H1 (cell line): Measurements from ENCODE around the gene EIF1AY. TPM values are rescaled to one million over a fixed set of nuclear protein-coding genes. Genes with fewer than 3 reads are reported as not detected.

Source experiments
- CTCF ChIA-PET: fragments of 300-600 bp; sonication (Branson Sonifier 250); formaldehyde crosslinking; loops from one replicate; lab custom pipeline; 2021; ENCODE audit not compliant: partially characterized antibody; lab: Charles Lee
- POLR2A ChIA-PET: fragments of 300-600 bp; sonication (Branson Sonifier 250); formaldehyde crosslinking; loops from one replicate; lab custom pipeline; 2021; ENCODE audit warnings: inconsistent platforms; ENCODE audit not compliant: partially characterized antibody; lab: Charles Lee
- DNase-seq, 2 experiments: peaks; one replicate each; pipeline versions ENCODE4 v3.0.0 to v3.0.0-alpha.2; 2010 to 2022; ENCODE audit warnings: low spot score in 2 of 2, low read depth in 1 of 2, mixed read lengths in 1 of 2
- FAIRE-seq: peaks from 2 replicates; lab custom pipeline; 2011; peaks lifted over from hg19 to GRCh38; lab: Jason Lieb, UNC
- H2AFZ ChIP-seq: 2 replicates; pipeline ENCODE4 v1.8.1; 2012; ENCODE audit warnings: low read length, inconsistent platforms
- H2AK5ac ChIP-seq: 2 replicates; pipeline ENCODE4 v1.6.1; 2013; ENCODE audit warnings: low read depth, low read length
- H2BK120ac ChIP-seq: replicated peaks from 2 replicates; pipeline ENCODE3; 2013; ENCODE audit warnings: low read depth, low read length, inconsistent platforms
- H2BK12ac ChIP-seq: 2 replicates; pipeline ENCODE4 v1.6.1; 2013; ENCODE audit warnings: low read depth, low read length
- H2BK15ac ChIP-seq: 2 replicates; pipeline ENCODE4 v1.6.1; 2013; ENCODE audit warnings: low read length
- H2BK20ac ChIP-seq: 2 replicates; pipeline ENCODE4 v1.6.1; 2013; ENCODE audit warnings: low read length
- H2BK5ac ChIP-seq: 2 replicates; pipeline ENCODE4 v1.6.1; 2013; ENCODE audit warnings: low read depth, low read length
- H3K14ac ChIP-seq: 2 replicates; pipeline ENCODE4 v1.6.1; 2013; ENCODE audit warnings: inconsistent platforms; ENCODE audit not compliant: insufficient read length
- H3K18ac ChIP-seq: 2 replicates; pipeline ENCODE4 v1.6.1; 2013; ENCODE audit warnings: low read length; ENCODE audit errors: extremely low read depth
- H3K23ac ChIP-seq: 2 replicates; pipeline ENCODE4 v1.6.1; 2013; ENCODE audit warnings: inconsistent platforms; ENCODE audit not compliant: insufficient read length
- H3K23me2 ChIP-seq: 2 replicates; pipeline ENCODE4 v1.6.1; 2013; ENCODE audit warnings: low read depth, low read length
- H3K27ac ChIP-seq: 2 replicates; pipeline ENCODE4 v1.6.1; 2011; ENCODE audit warnings: low read depth, low read length, inconsistent platforms
- H3K27me3 ChIP-seq, 4 experiments: replicated peaks in 1 of 4; 1 replicate in 1 of 4; 2 replicates in 3 of 4; pipeline versions ENCODE4 v1.6.1 to v1.8.1; 2011 to 2013; ENCODE audit warnings: low read length in 3 of 4, mild to moderate bottlenecking in 3 of 4, inconsistent platforms in 2 of 4, mixed read lengths in 2 of 4, moderate library complexity in 1 of 4; ENCODE audit not compliant: control insufficient read depth in 3 of 4, insufficient read depth in 3 of 4; ENCODE audit errors: extremely low read depth in 1 of 4
- H3K36me3 ChIP-seq, 4 experiments: 2 replicates each; pipeline versions ENCODE4 v1.6.1 to v1.8.1; 2011 to 2013; ENCODE audit warnings: mild to moderate bottlenecking in 4 of 4, low read length in 3 of 4, moderate library complexity in 2 of 4, control low read depth in 1 of 4, inconsistent platforms in 1 of 4; ENCODE audit not compliant: insufficient read depth in 4 of 4, control insufficient read depth in 2 of 4
- H3K4ac ChIP-seq: replicated peaks from 2 replicates; pipeline ENCODE3; 2013; ENCODE audit warnings: low read length, low read depth, mixed read lengths, inconsistent platforms; ENCODE audit not compliant: insufficient read length
- H3K4me1 ChIP-seq, 4 experiments: replicated peaks in 1 of 4; 1 replicate in 1 of 4; 2 replicates in 3 of 4; pipeline versions ENCODE4 v1.6.1 to v1.8.1; 2011 to 2013; ENCODE audit warnings: low read length in 3 of 4, inconsistent platforms in 2 of 4, mixed read lengths in 1 of 4; ENCODE audit not compliant: insufficient read depth in 4 of 4, control insufficient read depth in 3 of 4
- H3K4me2 ChIP-seq, 2 experiments: 2 replicates each; pipeline versions ENCODE4 v1.6.1 to v1.8.1; 2011 to 2013; ENCODE audit warnings: low read depth in 2 of 2, low read length in 2 of 2, control low read depth in 1 of 2, inconsistent platforms in 1 of 2, mild to moderate bottlenecking in 1 of 2; ENCODE audit not compliant: insufficient read depth in 1 of 2
- H3K4me3 ChIP-seq, 4 experiments: fragments of 200-600, 300-600 bp in 1 of 4; sonication (generic), shearing (Covaris generic), sonication (Bioruptor Twin) in 1 of 4; 2 replicates each; pipeline versions ENCODE4 v1.5.1 to v1.8.1; 2011 to 2016; ENCODE audit warnings: low read length in 4 of 4, low read depth in 3 of 4, control low read depth in 2 of 4, inconsistent platforms in 2 of 4, mild to moderate bottlenecking in 2 of 4, mixed read lengths in 1 of 4, moderate library complexity in 1 of 4; ENCODE audit not compliant: insufficient read depth in 2 of 4; ENCODE audit errors: extremely low read depth in 1 of 4
- H3K56ac ChIP-seq: replicated peaks from 2 replicates; pipeline ENCODE3; 2013; ENCODE audit warnings: low read depth, mild to moderate bottlenecking, mixed read lengths, low read length, inconsistent platforms; ENCODE audit not compliant: insufficient read length
- H3K79me1 ChIP-seq: 2 replicates; pipeline ENCODE4 v1.6.1; 2013; ENCODE audit warnings: low read depth, low read length, control low read depth
- H3K79me2 ChIP-seq, 2 experiments: 2 replicates each; pipeline versions ENCODE4 v1.6.1 to v1.8.1; 2012 to 2013; ENCODE audit warnings: low read length in 2 of 2, mild to moderate bottlenecking in 2 of 2, inconsistent platforms in 1 of 2; ENCODE audit not compliant: insufficient read depth in 2 of 2, control insufficient read depth in 1 of 2
- H3K9ac ChIP-seq, 4 experiments: replicated peaks in 1 of 4; 1 replicate in 1 of 4; 2 replicates in 3 of 4; pipeline versions ENCODE4 v1.6.1 to v1.8.1; 2011 to 2013; ENCODE audit warnings: low read depth in 3 of 4, low read length in 3 of 4, control low read depth in 2 of 4, mild to moderate bottlenecking in 2 of 4, moderate library complexity in 2 of 4, inconsistent platforms in 1 of 4; ENCODE audit errors: extremely low read depth in 1 of 4
- H3K9me3 ChIP-seq, 2 experiments: 2 replicates each; pipeline versions ENCODE4 v1.6.1 to v1.8.1; 2012 to 2013; ENCODE audit warnings: mild to moderate bottlenecking in 2 of 2, moderate library complexity in 2 of 2, control low read depth in 1 of 2, inconsistent platforms in 1 of 2, low read depth in 1 of 2, low read length in 1 of 2, mixed read lengths in 1 of 2; ENCODE audit not compliant: insufficient read depth in 2 of 2
- H4K20me1 ChIP-seq, 2 experiments: replicated peaks in 1 of 2; 2 replicates each; pipeline versions ENCODE3 to v1.8.1; 2011 to 2013; ENCODE audit warnings: inconsistent platforms in 2 of 2, low read length in 2 of 2, mild to moderate bottlenecking in 1 of 2; ENCODE audit not compliant: insufficient read depth in 2 of 2, control insufficient read depth in 1 of 2
- H4K5ac ChIP-seq: 2 replicates; pipeline ENCODE4 v1.6.1; 2013; ENCODE audit warnings: low read length, low read depth, mixed read lengths, inconsistent platforms; ENCODE audit not compliant: insufficient read length
- H4K8ac ChIP-seq: 2 replicates; pipeline ENCODE4 v1.8.0; 2013; ENCODE audit warnings: mild to moderate bottlenecking, moderate library complexity, low read length, inconsistent platforms; ENCODE audit not compliant: insufficient read depth; ENCODE audit errors: extremely low read depth
- H4K91ac ChIP-seq: replicated peaks from 2 replicates; pipeline ENCODE3; 2013; ENCODE audit warnings: low read length, mixed read lengths, inconsistent platforms; ENCODE audit not compliant: insufficient read length
- E2F6 ChIP-seq: IDR thresholded peaks from 2 replicates; pipeline ENCODE4 v1.6.1; 2012; ENCODE audit warnings: inconsistent platforms
- GTF2F1 ChIP-seq: IDR thresholded peaks from 2 replicates; pipeline ENCODE4 v1.6.1; 2012; ENCODE audit warnings: low read depth, low read length, improper control_type of control experiment, borderline replicate concordance
- HDAC6 ChIP-seq: IDR thresholded peaks from one replicate; pipeline ENCODE4 v1.7.1; 2012; ENCODE audit warnings: low read depth, mild to moderate bottlenecking, inconsistent platforms, low read length, moderate library complexity
- SIRT6 ChIP-seq: IDR thresholded peaks from one replicate; pipeline ENCODE4 v1.7.1; 2012; ENCODE audit warnings: low read length, inconsistent platforms
- SIX5 ChIP-seq: IDR thresholded peaks from 2 replicates; pipeline ENCODE4 v1.6.1; 2011; ENCODE audit warnings: mild to moderate bottlenecking, low read depth, low read length
- TBP ChIP-seq: IDR thresholded peaks from 2 replicates; pipeline ENCODE4 v1.6.1; 2011; ENCODE audit warnings: low read depth, low read length, improper control_type of control experiment
- TCF12 ChIP-seq: IDR thresholded peaks from 2 replicates; pipeline ENCODE4 v1.6.1; 2011; ENCODE audit warnings: low read depth, mild to moderate bottlenecking, low read length
- USF2 ChIP-seq: IDR thresholded peaks from 2 replicates; pipeline ENCODE4 v1.6.1; 2011; ENCODE audit warnings: low read length, improper control_type of control experiment
- YY1 ChIP-seq: IDR thresholded peaks from 2 replicates; pipeline ENCODE4 v1.6.1; 2011; ENCODE audit warnings: low read depth, mild to moderate bottlenecking, low read length
- ZNF274 ChIP-seq: IDR thresholded peaks from 2 replicates; pipeline ENCODE4 v1.7.0; 2012; ENCODE audit warnings: low read length, borderline replicate concordance; ENCODE audit errors: extremely low read depth
- WGBS, 2 experiments: shearing (Covaris generic) in 1 of 2; methylation state at CpG; one replicate each; pipeline versions ENCODE4 v1.1.6 to v1.1.7; 2013 to 2015; ENCODE audit warnings: low lambda C conversion rate in 2 of 2, mixed read lengths in 2 of 2, inconsistent platforms in 1 of 2, low coverage in 1 of 2, missing lambda C conversion rate in 1 of 2; ENCODE audit not compliant: insufficient replicate concordance in 2 of 2, insufficient coverage in 1 of 2, insufficient read length in 1 of 2; ENCODE audit errors: extremely low coverage in 1 of 2, missing lambda C conversion rate in 1 of 2; 5-methylcytosine and 5-hydroxymethylcytosine counted together
- polyA plus RNA-seq, 7 experiments: library from polyadenylated mRNA; depleted of rRNA in 3 of 7; stranded (reverse) in 5 of 7; unstranded in 2 of 7; fragments of >200 nt in 5 of 7; fragments of 200-250 nt in 2 of 7; gene quantifications; 1 replicate in 5 of 7; 2 replicates in 1 of 7; 4 replicates in 1 of 7; pipeline versions ENCODE4 v1.2.1 to v1.2.3, GENCODE V29; 2011 to 2013; ENCODE audit warnings: missing spikeins in 2 of 7, mixed read lengths in 2 of 7
- total RNA-seq: library from RNA; stranded (reverse); fragmentation: NEBNext Ultra II Directional; extraction: Animal tissue kit (Norgen Biotek cat#: 25700); gene quantifications from 2 replicates; pipeline ENCODE4 v1.2.1, GENCODE V29; 2021

EIF1AY gene
- total and polyA plus RNA-seq, 2 of the 8 experiments (the other 6 are each of a cell fraction or from before 2014, with no cell fraction given): 8.8 to 34.1 TPM

GRCh38 chrY:20538186-20538585 is 37.4 kb upstream of the EIF1AY start:
- no peak overlapping the region for H3K56ac ChIP-seq
- ChIA-PET POLR2A (no interaction called here), CTCF (no interaction called here)
- no peak overlapping the region for H2BK5ac ChIP-seq
- 56% methylated on average over 1 of the region's 1 CpG; no CpG with 5 or more reads in 1 of the 2 experiments for WGBS, 2 experiments
- FAIRE-seq (no peak), DNase-seq (no peak)
- H3K14ac ChIP-seq: no peak overlapping the region
- no peak overlapping the region for H3K9ac ChIP-seq
- no peak overlapping the region for H2BK120ac ChIP-seq
- H3K4me3 ChIP-seq: no peak overlapping the region
- H4K5ac ChIP-seq: no peak overlapping the region
- no peak overlapping the region for H3K4ac ChIP-seq
- H2BK12ac ChIP-seq: no peak overlapping the region
- H4K91ac ChIP-seq: no peak overlapping the region
- no peak for TF ChIP-seq YY1
- TF ChIP-seq USF2: no peak
- no peak for TF ChIP-seq SIX5
- no peak for TF ChIP-seq TBP
- no peak for TF ChIP-seq SIRT6
- no peak for TF ChIP-seq ZNF274
- no peak for TF ChIP-seq HDAC6
- TF ChIP-seq E2F6: no peak
- TF ChIP-seq GTF2F1: no peak
- no peak for TF ChIP-seq TCF12
- no peaks in the 10 kb centered on the region for H4K20me1 ChIP-seq
- no peaks in the 10 kb centered on the region for H3K79me1 ChIP-seq
- no peak overlapping the region for H4K8ac ChIP-seq
- H2AFZ ChIP-seq: no peak overlapping the region
- no peaks in the 10 kb centered on the region for H3K79me2 ChIP-seq
- H3K23me2 ChIP-seq: no peaks in the 10 kb centered on the region
- no peak overlapping the region for H2BK20ac ChIP-seq
- H3K27ac ChIP-seq: no peak overlapping the region
- H3K27me3 ChIP-seq: no peaks in the 10 kb centered on the region
- H2AK5ac ChIP-seq: no peak overlapping the region
- H2BK15ac ChIP-seq: no peak overlapping the region
- no peaks in the 10 kb centered on the region for H3K36me3 ChIP-seq
- no peaks in the 10 kb centered on the region for H3K4me1 ChIP-seq
- H3K4me2 ChIP-seq: no peak overlapping the region
- no peak overlapping the region for H3K23ac ChIP-seq
- peaks cover 0 to 19% of the 10 kb centered on the region in 2 experiments; a peak in 2 of 4 replicates for H3K9me3 ChIP-seq
- no peak overlapping the region for H3K18ac ChIP-seq
